ENCODE measurements around the gene SOHLH1. TPM values are rescaled to one million over a fixed set of nuclear protein-coding genes. Genes with fewer than 3 reads are reported as not detected.

SOHLH1 gene
- total and polyA plus RNA-seq, 10 donors: 0.07 to 0.10 TPM; not detected in 8

- 60 to 84% (median 76%) methylated on average over 13 of the region's 13 CpGs for WGBS, 5 donors
- Histone ChIP-seq H3K4me1 (peaks cover 0 to 14% (median 1%) of the 10 kb centered on the region in 6 donors), H3K27ac (no peak overlapping the region), H3K4me3 (no peak overlapping the region), H3K9me3 (peaks cover 0 to 21% (median 12%) of the 10 kb centered on the region in 8 donors), H3K27me3 (replicated peaks in 1 of 7) (peaks cover 0 to 45% (median 0%) of the 10 kb centered on the region in 7 donors), H3K36me3 (peaks cover 0 to 10% (median 0%) of the 10 kb centered on the region in 6 donors)
- TF ChIP-seq CTCF (IDR thresholded peaks at IDR 0.05 in 8 of 11, conservative IDR thresholded peaks at IDR 0.05 in 3 of 11) (no peak), POLR2A (IDR thresholded peaks at IDR 0.05) (no peak), POLR2AphosphoS5 (IDR thresholded peaks at IDR 0.05) (no peak)
- no peak for DNase-seq
- intact Hi-C loops (cut with DNase I; ENCODE audit: low total_unique reads): no loop called here
Observed at GRCh38 chr9:135729480-135729879, 30.2 kb upstream of the SOHLH1 start.

- Histone ChIP-seq H3K4me3 (no peak overlapping the region), H3K27ac (no peak overlapping the region), H3K9me3 (peaks cover 0 to 21% (median 12%) of the 10 kb centered on the region in 8 donors), H3K27me3 (replicated peaks in 1 of 7) (peaks cover 0 to 36% (median 0%) of the 10 kb centered on the region in 7 donors), H3K36me3 (peaks cover 0 to 7% (median 0%) of the 10 kb centered on the region in 6 donors), H3K4me1 (peaks cover 0 to 24% (median 4%) of the 10 kb centered on the region in 6 donors)
- intact Hi-C loops (cut with DNase I; ENCODE audit: low total_unique reads): no loop called here
- WGBS, 5 donors: 61 to 69% (median 67%) methylated on average over 16 to 18 of the region's 18 CpGs
- no peak for DNase-seq
- no peak for TF ChIP-seq POLR2A (IDR thresholded peaks at IDR 0.05)
- no peak for TF ChIP-seq CTCF (IDR thresholded peaks at IDR 0.05 in 8 of 11, conservative IDR thresholded peaks at IDR 0.05 in 3 of 11)
- TF ChIP-seq POLR2AphosphoS5 (IDR thresholded peaks at IDR 0.05): no peak
Observed at GRCh38 chr9:135728436-135729110, 29.3 kb upstream of the SOHLH1 start.

GRCh38 chr9:135727257-135727875 is 28.1 kb upstream of the SOHLH1 start:
- H3K27ac ChIP-seq: no peak overlapping the region
- H3K4me1 ChIP-seq: peaks cover 0 to 36% (median 8%) of the 10 kb centered on the region in 6 donors
- WGBS, 5 donors: 57 to 70% (median 66%) methylated on average over 11 of the region's 11 CpGs
- peaks cover 0 to 21% (median 12%) of the 10 kb centered on the region in 8 donors for H3K9me3 ChIP-seq
- H3K4me3 ChIP-seq: no peak overlapping the region
- peaks cover 0 to 36% (median 0%) of the 10 kb centered on the region in 7 donors for H3K27me3 ChIP-seq (replicated peaks in 1 of 7)
- TF ChIP-seq POLR2A (IDR thresholded peaks at IDR 0.05): no peak
- H3K36me3 ChIP-seq: peaks cover 0 to 7% (median 0%) of the 10 kb centered on the region in 6 donors
- intact Hi-C loops (cut with DNase I; ENCODE audit: low total_unique reads): no loop called here
- DNase-seq: no peak

- H3K36me3 ChIP-seq: peaks cover 0 to 7% (median 0%) of the 10 kb centered on the region in 6 donors
- H3K4me3 ChIP-seq: no peak overlapping the region
- no peak for DNase-seq
- H3K27me3 ChIP-seq (replicated peaks in 1 of 7): peaks cover 0 to 36% (median 0%) of the 10 kb centered on the region in 7 donors
- H3K9me3 ChIP-seq: peaks cover 0 to 10% (median 6%) of the 10 kb centered on the region in 8 donors
- TF ChIP-seq POLR2A (IDR thresholded peaks at IDR 0.05): no peak
- no peak for TF ChIP-seq CTCF (IDR thresholded peaks at IDR 0.05 in 8 of 11, conservative IDR thresholded peaks at IDR 0.05 in 3 of 11)
- TF ChIP-seq POLR2AphosphoS5 (IDR thresholded peaks at IDR 0.05): no peak
- intact Hi-C loops (cut with DNase I; ENCODE audit: low total_unique reads): no loop called here
- H3K27ac ChIP-seq: no peak overlapping the region
- WGBS, 5 donors: 70 to 80% (median 74%) methylated on average over 8 to 16 of the region's 16 CpGs
- H3K4me1 ChIP-seq: peaks cover 0 to 46% (median 8%) of the 10 kb centered on the region in 6 donors
Observed at GRCh38 chr9:135726138-135726853, 27.0 kb upstream of the SOHLH1 start.

Data from spleen (tissue), 11 donors.